GM12892 (cell line): ENCODE results near the gene TAS1R3.

Experiments
- POLR2A ChIP-seq: IDR thresholded peaks from 2 replicates; pipeline ENCODE4 v1.6.1; 2011; ENCODE audit warnings: low read depth, low read length, control low read depth
- TAF1 ChIP-seq: IDR thresholded peaks from 2 replicates; pipeline ENCODE4 v1.6.1; 2011; ENCODE audit warnings: low read depth, mild to moderate bottlenecking, control low read depth, low read length, borderline replicate concordance

DNA sequence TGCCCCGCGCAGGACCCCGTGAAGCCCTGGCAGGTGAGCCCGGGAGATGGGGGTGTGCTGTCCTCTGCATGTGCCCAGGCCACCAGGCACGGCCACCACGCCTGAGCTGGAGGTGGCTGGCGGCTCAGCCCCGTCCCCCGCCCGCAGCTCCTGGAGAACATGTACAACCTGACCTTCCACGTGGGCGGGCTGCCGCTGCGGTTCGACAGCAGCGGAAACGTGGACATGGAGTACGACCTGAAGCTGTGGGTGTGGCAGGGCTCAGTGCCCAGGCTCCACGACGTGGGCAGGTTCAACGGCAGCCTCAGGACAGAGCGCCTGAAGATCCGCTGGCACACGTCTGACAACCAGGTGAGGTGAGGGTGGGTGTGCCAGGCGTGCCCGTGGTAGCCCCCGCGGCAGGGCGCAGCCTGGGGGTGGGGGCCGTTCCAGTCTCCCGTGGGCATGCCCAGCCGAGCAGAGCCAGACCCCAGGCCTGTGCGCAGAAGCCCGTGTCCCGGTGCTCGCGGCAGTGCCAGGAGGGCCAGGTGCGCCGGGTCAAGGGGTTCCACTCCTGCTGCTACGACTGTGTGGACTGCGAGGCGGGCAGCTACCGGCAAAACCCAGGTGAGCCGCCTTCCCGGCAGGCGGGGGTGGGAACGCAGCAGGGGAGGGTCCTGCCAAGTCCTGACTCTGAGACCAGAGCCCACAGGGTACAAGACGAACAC is 1.8 kb downstream of the TAS1R3 start:
- TF ChIP-seq POLR2A (no peak), TAF1 (no peak)
